Fibroblast of lung (primary cell): ENCODE data around the gene ANKS4B.

Source experiments
- EZH2 ChIP-seq: IDR thresholded peaks from 2 replicates; pipeline ENCODE4 v1.5.1; 2012; ENCODE audit warnings: low read length, control low read depth, mild to moderate bottlenecking; ENCODE audit errors: missing control alignments
- TF ChIP-seq, protein P1 (sequence below), 2 donors: IDR thresholded peaks in 1 of 2; conservative IDR thresholded peaks in 1 of 2; 1 replicate in 1 of 2; 2 replicates in 1 of 2; pipeline ENCODE4 v1.5.1; 2011 to 2012; ENCODE audit warnings: low read length in 2 of 2, control low read depth in 1 of 2, inconsistent platforms in 1 of 2, low read depth in 1 of 2, mild to moderate bottlenecking in 1 of 2

DNA sequence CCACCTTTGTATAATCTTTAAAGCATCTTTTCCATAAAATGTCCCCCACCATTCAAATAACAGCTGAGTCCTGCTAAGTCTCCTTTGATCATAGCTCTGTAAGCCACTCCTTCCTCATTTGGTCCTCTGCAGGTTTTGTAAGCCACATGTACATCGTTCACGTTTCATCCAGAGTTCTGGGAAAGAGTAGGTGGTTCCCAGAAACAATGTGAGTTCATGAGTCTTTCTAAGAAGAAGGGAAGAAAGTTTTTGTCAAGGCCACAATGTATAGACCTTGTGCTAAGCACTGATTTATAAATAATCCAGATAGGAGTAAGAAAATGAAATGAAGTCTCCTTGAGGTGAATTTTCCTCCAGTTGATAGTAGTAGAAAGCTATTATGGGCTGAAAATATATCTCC lies 8.7 kb upstream of the ANKS4B start:
- TF ChIP-seq, protein P1, sequence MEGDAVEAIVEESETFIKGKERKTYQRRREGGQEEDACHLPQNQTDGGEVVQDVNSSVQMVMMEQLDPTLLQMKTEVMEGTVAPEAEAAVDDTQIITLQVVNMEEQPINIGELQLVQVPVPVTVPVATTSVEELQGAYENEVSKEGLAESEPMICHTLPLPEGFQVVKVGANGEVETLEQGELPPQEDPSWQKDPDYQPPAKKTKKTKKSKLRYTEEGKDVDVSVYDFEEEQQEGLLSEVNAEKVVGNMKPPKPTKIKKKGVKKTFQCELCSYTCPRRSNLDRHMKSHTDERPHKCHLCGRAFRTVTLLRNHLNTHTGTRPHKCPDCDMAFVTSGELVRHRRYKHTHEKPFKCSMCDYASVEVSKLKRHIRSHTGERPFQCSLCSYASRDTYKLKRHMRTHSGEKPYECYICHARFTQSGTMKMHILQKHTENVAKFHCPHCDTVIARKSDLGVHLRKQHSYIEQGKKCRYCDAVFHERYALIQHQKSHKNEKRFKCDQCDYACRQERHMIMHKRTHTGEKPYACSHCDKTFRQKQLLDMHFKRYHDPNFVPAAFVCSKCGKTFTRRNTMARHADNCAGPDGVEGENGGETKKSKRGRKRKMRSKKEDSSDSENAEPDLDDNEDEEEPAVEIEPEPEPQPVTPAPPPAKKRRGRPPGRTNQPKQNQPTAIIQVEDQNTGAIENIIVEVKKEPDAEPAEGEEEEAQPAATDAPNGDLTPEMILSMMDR (conservative IDR thresholded peaks at IDR 0.05 in 1 of 2, IDR thresholded peaks at IDR 0.05 in 1 of 2; ENCODE audit: low read depth in 1 of 2, low read length in 2 of 2): no peak
- no peak for TF ChIP-seq EZH2
